GM12875 (cell line): Measurements from ENCODE around the gene GRM2.
"Not testable (repeated sequence)": the region's sequence is repeated elsewhere in the genome, so short reads cannot be mapped to it uniquely, and the experiment has no call there.

Source experiments
- H3K4me3 ChIP-seq: one replicate; pipeline ENCODE4 v1.5.1; 2011; ENCODE audit warnings: low read depth, low read length, control low read depth
- TF ChIP-seq, protein P1 (sequence below): IDR thresholded peaks from 2 replicates; pipeline ENCODE4 v1.5.1; 2011; ENCODE audit warnings: low read depth, mild to moderate bottlenecking, control low read depth, inconsistent platforms, low read length, moderate library complexity, borderline replicate concordance; ENCODE audit not compliant: insufficient read depth

Gene GRM2

DNA sequence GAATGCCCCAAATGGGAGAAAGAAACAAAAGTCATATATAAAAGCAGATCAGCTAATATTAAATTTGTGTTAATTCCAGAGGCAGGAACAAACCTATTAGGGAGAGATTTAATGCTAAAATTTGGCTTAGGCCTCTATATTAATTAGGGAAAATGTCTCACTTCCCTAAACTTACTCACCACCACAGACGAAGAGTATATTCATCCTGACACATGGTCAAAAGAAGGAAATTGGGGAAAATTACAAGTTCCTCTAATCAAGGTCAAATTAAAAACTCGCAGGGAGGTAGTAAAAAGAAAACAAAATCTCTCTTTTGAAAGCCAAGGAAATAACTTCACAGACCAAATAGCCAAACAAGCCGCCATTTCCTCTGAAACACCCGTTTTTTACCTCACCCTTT, 32.2 kb downstream of the GRM2 start:
- TF ChIP-seq, protein P1, sequence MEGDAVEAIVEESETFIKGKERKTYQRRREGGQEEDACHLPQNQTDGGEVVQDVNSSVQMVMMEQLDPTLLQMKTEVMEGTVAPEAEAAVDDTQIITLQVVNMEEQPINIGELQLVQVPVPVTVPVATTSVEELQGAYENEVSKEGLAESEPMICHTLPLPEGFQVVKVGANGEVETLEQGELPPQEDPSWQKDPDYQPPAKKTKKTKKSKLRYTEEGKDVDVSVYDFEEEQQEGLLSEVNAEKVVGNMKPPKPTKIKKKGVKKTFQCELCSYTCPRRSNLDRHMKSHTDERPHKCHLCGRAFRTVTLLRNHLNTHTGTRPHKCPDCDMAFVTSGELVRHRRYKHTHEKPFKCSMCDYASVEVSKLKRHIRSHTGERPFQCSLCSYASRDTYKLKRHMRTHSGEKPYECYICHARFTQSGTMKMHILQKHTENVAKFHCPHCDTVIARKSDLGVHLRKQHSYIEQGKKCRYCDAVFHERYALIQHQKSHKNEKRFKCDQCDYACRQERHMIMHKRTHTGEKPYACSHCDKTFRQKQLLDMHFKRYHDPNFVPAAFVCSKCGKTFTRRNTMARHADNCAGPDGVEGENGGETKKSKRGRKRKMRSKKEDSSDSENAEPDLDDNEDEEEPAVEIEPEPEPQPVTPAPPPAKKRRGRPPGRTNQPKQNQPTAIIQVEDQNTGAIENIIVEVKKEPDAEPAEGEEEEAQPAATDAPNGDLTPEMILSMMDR = no peak
- H3K4me3 ChIP-seq = no peak overlapping the region

DNA sequence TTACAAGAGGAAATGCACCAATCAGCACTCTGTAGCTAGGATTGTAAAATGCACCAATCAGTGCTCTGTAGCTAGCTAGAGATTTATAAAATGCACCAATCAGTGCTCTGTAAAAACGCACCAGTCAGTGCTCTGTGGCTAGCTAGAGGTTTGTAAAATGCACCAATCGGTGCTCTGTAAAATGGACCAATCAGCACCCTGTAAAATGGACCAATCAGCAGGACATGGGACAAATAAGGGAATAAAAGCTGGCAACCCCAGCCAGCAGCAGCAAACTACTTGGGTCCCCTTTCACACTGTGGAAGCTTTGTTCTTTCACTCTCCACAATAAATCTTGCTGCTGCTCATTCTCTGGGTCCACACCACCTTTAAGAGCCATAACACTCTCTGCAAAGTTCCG, 35.5 kb downstream of the GRM2 start:
- H3K4me3 ChIP-seq = not testable (repeated sequence)

DNA sequence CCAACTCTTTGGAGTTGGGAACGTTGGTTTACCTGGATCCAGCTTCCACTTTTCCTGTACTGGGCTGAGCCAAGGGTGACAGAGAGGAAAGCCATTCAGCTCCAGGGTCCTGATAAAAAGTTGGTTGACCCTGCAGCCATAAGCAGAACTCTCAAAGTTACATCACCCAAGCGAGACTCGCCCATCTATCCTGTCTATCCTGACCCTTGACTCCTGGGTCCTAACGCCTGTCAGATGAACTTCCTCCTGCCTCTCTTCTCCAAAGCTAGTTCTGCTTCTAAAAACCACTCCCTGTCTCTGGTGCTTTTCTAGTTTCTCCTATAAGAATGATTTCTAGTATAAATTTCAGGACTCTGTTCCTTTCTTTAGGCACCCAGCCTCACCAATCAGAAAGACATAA, 36.1 kb downstream of the GRM2 start:
- H3K4me3 ChIP-seq = not testable (repeated sequence)

DNA sequence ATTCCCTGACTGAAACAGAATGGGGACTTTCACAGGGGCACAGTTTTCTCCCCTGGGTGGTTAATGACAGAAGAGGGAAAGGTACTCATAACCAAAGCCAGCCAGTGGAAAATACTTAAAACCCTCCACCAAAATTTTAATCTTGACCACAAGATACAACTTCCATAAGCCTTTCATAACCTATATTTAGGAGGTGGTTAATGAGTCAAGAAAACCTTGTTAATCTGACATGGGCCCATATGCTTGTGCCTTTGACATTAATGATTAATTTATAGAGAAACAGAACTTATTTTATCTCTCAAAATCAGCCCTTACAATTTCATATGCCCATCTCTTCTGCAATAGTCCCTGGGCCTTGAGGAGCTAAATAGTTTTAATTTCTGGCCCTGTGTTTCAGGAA, 41.0 kb downstream of the GRM2 start:
- TF ChIP-seq, protein P1 = no peak
- no peak overlapping the region for H3K4me3 ChIP-seq

DNA sequence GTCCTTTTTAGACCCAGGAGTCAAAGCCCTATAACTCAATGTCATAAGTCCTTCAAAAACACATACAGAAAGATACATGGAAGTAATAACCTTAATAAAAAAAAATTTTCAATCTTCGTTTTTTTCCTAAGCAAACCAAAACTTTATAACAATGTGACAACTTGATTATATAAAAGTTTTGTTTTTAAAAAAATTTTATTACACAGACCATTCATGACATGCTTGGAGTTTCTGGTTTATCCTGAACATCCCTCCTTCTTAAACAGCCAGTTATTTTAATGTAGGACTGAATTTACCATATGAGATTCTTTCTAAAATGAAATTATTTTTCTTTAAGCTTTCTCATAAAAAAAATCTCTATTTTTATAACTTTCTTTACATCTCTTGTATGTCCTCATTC, 41.5 kb downstream of the GRM2 start:
- H3K4me3 ChIP-seq = no peak overlapping the region
- TF ChIP-seq, protein P1 = no peak

DNA sequence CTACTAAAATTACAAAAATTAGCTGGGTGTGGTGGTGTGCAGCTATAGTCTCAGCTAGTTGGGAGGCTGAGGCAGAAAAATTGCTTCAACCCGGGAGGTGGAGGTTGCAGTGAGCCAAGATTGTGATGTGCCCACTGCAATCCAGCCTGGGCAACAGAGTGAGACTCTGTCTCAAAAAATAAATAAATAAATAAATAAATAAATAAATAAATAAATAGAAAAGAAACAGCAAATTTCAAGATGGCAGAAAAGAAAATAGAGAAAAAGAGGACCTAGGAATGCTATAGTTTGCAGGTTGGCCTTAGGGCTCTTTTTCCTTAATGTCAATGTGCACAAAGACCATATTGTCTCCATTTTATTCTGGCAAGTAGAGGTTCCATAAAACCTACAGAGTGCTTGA, 44.0 kb downstream of the GRM2 start:
- H3K4me3 ChIP-seq = no peak overlapping the region
- TF ChIP-seq, protein P1 = no peak

DNA sequence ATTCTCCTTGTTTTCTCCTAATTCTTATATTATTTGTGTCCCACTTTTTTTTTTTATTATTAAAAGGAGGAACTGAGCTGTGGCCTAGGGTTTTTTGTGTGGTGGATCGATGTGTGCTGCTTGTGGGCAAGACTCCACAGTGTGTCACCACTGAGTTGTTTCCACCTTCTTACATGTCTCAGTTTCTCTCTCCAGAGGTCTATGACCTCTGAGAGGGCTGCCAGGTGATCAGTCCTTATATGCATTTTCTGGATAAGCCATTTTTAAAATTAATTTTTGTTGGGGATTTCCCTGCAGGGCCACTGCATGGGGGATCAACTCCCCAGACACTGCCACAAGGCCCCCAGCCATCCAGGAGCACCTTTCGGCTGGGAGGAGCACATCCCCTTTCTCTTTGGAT, 44.4 kb downstream of the GRM2 start:
- no peak overlapping the region for H3K4me3 ChIP-seq
- TF ChIP-seq, protein P1 = no peak

DNA sequence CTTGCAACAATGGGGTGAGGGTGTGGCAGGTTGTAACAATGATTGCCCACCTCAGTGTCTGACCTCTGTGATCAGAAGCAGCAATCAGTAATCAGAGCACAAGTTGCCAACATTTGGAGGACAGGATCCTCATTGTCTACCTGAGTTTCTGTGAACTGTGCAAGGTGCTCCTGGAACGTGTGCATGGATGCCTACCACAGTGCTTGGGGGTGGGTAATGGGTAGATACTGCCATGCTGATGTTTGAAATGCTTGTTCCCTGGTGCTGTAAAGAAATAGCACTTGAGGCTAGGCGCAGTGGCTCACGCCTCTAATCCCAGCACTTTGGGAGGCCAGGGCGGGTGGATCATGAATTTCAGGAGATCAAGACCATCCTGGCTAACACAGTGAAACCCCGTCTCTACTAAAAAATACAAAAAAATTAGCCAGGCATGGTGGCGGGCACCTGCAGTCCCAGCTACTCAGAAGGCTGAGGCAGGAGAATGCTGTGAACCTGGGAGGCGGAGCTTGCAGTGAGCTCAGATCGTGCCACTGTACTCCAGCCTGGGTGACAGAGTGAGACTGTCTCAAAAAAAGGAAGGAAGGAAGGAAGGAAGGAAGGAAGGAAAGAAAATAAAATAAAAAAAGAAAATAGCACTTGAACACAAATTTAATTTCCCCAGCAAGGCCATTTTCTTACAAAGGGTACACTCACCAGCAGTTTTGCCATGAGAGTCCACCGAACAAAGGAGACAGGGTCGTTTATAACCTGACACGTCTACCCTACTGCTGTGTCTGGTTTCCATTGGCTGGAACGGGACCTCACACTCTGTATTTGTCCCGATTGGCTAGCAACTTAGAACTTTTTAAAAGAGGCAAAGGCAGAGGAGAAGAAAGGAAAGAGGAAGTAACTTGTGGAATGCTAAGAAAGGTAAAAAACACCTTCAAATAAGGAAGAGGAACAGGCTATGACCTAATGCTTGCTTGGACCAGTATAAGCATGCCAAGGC, 47.2 kb downstream of the GRM2 start:
- H3K4me3 ChIP-seq = not testable (repeated sequence)

DNA sequence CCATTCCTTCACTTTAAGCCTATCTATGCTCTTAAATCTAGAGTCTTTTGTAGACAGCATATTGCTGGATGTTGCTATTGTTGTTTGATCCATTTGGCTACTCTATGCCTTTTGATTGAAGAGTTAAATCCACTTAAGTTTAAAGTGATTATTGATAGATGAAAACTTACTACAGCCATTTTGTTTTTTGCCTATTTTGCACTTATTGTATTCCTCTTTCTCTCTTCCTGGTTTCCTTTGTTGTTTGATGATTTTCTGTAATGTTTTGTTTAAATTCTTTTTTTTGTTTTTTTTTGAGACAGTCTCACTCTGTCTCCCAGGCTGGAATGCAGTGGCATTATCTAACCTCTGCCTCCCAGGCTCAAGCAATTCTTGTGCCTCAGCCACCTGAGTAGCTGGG, 52.3 kb downstream of the GRM2 start:
- TF ChIP-seq, protein P1 = no peak

More for the DNA sequence above, 52.3 kb downstream of the GRM2 start:
- H3K4me3 ChIP-seq = no peak overlapping the region
